HepG2 (cell line): ENCODE data around the gene HERC6.
A peak's percentile ranks its signal among the peaks of the same experiment; 100 is the strongest.

ENCODE experiments used
- HNF1A ChIP-seq, 2 experiments: sonication (generic) in 1 of 2; formaldehyde crosslinking in 1 of 2; IDR thresholded peaks; 2 replicates each; pipeline versions ENCODE4 v1.4.0 to v1.6.1; 2016 to 2020; ENCODE audit warnings: borderline replicate concordance in 1 of 2, low read depth in 1 of 2, mild to moderate bottlenecking in 1 of 2, missing genetic modification reagents in 1 of 2
- HOXA7 ChIP-seq: sonication (generic); formaldehyde crosslinking; IDR thresholded peaks from 2 replicates; pipeline ENCODE4 v1.8.1; 2022; ENCODE audit warnings: mild to moderate bottlenecking, missing genetic modification reagents, moderate library complexity
- MYNN ChIP-seq: sonication (generic); formaldehyde crosslinking; IDR thresholded peaks from 2 replicates; pipeline ENCODE4 v1.4.0; 2020; ENCODE audit warnings: mild to moderate bottlenecking, low read depth, missing genetic modification reagents
- PLRG1 ChIP-seq: fragments of 450-650 bp; conservative IDR thresholded peaks from 2 replicates; pipeline ENCODE4 v1.6.1; 2016
- TF ChIP-seq, protein P1 (sequence below): sonication (generic); formaldehyde crosslinking; IDR thresholded peaks from 2 replicates; pipeline ENCODE4 v1.5.0; 2020; ENCODE audit warnings: mild to moderate bottlenecking, missing genetic modification reagents, moderate library complexity

- TF ChIP-seq HNF1A (IDR thresholded peaks at IDR 0.05; ENCODE audit: low read depth) (no peak), HNF1A (CRISPR knock-in tag; IDR thresholded peaks at IDR 0.05; ENCODE audit: borderline replicate concordance) (0 out of 2 replicates have a peak, but pooled peaks have one; percentile 36), HOXA7 (CRISPR knock-in tag) (no peak), PLRG1 (no peak), MYNN (0 out of 2 replicates have a peak, but pooled peaks have one; percentile 42)
- TF ChIP-seq, protein P1, sequence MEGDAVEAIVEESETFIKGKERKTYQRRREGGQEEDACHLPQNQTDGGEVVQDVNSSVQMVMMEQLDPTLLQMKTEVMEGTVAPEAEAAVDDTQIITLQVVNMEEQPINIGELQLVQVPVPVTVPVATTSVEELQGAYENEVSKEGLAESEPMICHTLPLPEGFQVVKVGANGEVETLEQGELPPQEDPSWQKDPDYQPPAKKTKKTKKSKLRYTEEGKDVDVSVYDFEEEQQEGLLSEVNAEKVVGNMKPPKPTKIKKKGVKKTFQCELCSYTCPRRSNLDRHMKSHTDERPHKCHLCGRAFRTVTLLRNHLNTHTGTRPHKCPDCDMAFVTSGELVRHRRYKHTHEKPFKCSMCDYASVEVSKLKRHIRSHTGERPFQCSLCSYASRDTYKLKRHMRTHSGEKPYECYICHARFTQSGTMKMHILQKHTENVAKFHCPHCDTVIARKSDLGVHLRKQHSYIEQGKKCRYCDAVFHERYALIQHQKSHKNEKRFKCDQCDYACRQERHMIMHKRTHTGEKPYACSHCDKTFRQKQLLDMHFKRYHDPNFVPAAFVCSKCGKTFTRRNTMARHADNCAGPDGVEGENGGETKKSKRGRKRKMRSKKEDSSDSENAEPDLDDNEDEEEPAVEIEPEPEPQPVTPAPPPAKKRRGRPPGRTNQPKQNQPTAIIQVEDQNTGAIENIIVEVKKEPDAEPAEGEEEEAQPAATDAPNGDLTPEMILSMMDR (CRISPR knock-in tag), result peak; percentile 88
Observed at GRCh38 chr4:88456670-88457306, 78.1 kb downstream of the HERC6 start, which contains the start of gene HERC5.
